Measurements from ENCODE around the gene SCO2.

Gene SCO2

GRCh38 chr22:50498322-50498890, 27.0 kb downstream of the SCO2 start:
- peak; percentile 88 for DNase-seq (ENCODE audit: low spot score)

GRCh38 chr22:50497093-50497492, 28.3 kb downstream of the SCO2 start:
- DNase-seq (ENCODE audit: low spot score): no peak

DNA sequence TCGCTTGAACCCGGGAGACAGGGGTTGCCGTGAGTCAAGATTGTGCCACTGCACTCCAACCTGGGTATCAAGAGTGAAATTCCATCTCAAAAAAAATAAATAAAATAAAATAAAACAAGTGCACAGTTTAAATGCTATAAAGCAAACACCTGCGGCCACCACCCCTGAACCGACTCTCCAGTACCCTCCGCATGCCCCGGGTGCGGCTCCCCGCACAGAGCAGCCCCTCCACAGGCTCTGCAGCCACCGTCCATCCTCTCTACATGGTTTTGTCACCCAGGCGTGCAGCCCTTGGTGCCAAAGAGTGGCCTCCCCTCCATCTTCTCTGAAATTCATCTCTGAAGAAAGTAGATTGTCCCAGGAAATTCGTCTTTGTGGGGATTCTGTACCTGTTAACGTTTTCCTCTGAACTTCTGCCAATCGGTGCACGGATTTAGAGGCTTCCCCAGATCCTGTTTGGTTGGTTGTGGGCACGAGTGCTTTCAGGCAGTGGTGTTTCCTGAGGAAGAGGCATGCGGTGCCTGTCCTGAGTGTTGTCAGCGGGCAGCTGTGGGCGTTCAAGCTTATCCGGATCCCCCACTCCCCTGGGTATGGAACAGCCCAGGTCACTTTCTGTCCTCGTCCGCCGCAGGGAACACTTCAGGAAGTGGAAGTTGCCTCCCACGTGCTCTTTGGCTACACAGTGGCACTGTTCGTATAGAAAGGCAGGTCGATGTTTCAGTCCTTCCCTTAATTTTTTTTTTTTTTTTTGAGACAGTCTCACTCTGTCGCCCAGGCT, 34.7 kb downstream of the SCO2 start:
- no peak for DNase-seq (ENCODE audit: low spot score)

DNA sequence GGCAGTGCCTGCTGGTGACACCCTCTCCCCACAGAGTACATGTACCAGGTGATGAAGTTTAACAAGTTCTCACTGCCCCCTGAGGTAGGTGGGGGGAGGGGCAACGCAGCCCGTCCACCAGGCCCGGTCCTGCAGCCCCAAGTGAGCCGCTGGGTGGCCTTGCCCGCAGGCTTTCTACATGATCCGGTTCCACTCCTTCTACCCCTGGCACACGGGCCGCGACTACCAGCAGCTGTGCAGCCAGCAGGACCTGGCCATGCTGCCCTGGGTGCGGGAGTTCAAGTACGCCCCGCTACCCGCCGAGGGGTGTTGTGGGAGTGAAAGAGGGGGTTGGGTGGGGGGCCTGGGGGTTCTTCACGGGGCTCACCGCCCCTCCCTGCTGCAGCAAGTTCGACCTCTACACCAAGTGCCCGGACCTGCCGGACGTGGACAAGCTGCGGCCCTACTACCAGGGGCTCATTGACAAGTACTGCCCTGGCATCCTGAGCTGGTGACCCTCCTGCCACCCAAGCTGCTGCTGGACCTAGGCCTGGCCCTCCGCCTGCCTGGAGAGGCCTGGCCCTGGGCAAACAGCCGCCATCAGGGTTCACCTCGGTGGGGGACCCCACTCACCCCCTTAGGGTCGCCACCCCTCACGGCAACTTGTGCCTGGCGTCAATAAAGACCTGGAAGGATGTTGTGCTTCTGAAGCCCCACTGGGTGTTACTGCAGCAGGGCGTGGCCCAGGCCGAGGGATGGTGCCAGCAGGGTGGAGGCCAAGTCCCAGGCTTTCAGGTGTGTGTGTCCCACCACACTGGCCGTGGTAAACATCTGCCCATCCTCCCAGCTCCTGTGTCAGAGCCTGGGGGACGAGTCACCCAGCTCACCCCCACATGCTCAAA, 35.8 kb downstream of the SCO2 start:
- DNase-seq (ENCODE audit: low spot score): no peak

DNA sequence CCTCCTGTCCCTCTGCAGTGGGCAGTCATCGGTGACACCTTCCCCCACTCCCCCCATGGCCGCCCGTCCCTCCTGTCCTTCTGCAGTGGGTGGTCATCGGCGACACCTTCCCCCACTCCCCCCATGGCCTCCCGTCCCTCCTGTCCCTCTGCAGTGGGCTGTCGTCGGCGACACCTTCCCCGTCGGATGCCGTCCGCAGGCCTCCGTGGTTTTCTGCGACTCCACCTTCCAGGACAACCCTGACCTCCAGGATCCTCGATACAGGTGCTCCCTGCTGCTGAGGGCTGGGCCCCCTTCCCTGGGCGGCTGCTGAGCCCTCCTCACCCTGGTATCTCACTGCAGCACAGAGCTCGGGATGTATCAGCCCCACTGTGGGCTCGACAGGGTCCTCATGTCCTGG, 36.5 kb downstream of the SCO2 start:
- no peak for DNase-seq (ENCODE audit: low spot score)

GRCh38 chr22:50488006-50488677, 37.3 kb downstream of the SCO2 start:
- DNase-seq (ENCODE audit: low spot score): no peak

- no peak for DNase-seq (ENCODE audit: low spot score)
These were observed 38.0 kb downstream of the SCO2 start for GRCh38 chr22:50487290-50488005.

GRCh38 chr22:50486561-50487289, 38.7 kb downstream of the SCO2 start, which contains the start of gene MIOX:
TSS of gene MIOX (plus strand) at chr22:50486859. CDS start at chr22:50486898, 39 bp downstream.
- DNase-seq (ENCODE audit: low spot score): no peak

DNA sequence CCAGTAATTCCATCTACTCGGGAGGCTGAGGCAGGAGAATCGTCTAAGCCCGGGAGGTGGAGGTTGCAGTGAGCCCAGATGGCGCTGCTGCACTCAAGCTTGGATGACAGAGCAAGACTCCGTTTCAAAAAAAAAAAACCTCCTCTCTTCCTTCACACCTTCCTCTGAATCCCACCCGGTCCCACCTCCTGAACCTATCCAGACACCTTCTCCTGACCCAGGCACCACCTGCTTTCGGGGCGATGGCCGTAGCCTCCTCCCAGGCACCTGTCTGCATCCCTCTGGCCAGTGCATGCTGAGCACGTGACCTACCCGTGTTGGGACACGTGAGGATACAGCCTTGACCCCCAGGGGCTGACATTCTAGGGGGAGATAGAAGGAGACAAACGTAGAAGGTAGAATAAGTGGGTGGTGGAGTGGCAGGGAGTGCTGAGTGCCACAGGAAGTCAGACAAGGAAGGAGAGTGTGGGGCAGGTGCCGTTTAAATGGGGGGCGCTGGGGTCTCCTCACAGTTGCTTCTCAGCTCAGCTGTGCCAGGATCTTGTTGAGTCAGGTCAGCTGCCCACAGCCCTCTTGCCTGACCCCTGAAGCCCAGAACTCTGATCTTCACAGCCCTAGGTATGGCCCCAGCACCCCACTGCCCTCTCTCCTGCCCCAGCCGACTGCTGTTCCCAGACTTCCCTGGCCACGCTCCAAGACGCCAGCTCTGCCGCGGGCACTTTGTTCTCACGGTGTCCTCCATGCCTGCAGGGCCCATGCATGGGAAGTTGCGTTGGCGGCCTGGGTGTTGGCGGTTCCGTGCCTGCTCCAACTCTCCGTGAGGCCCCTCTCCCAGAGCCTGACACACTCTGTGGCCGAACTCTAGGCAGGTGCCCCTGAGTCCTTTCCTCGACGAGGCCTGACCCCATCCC, 39.9 kb downstream of the SCO2 start:
- no peak for DNase-seq (ENCODE audit: low spot score)

GRCh38 chr22:50483977-50484853, 41.2 kb downstream of the SCO2 start:
- DNase-seq (ENCODE audit: low spot score): no peak

GRCh38 chr22:50483556-50483955, 41.8 kb downstream of the SCO2 start:
- DNase-seq (ENCODE audit: low spot score): no peak

DNA sequence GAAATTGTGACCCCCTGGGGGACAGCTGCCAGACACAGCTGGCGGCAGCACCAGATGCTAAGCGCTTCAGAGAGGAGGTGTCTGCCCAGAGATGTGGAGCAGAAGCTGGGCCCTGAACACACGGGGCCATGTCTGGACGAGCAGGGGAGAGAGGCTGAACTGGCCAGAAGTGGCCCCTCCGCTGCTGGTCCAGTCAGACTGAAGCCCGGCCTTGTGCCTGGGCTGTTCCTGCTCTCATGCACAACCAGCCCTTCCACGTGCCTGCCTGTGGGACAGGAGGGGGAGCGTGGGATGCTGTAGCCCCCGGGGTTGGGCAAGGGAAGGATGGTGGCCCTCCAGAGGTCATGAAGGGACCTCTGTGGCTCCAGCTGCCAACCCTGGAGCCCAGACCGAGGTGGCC, 42.3 kb downstream of the SCO2 start:
- DNase-seq (ENCODE audit: low spot score): no peak

DNA sequence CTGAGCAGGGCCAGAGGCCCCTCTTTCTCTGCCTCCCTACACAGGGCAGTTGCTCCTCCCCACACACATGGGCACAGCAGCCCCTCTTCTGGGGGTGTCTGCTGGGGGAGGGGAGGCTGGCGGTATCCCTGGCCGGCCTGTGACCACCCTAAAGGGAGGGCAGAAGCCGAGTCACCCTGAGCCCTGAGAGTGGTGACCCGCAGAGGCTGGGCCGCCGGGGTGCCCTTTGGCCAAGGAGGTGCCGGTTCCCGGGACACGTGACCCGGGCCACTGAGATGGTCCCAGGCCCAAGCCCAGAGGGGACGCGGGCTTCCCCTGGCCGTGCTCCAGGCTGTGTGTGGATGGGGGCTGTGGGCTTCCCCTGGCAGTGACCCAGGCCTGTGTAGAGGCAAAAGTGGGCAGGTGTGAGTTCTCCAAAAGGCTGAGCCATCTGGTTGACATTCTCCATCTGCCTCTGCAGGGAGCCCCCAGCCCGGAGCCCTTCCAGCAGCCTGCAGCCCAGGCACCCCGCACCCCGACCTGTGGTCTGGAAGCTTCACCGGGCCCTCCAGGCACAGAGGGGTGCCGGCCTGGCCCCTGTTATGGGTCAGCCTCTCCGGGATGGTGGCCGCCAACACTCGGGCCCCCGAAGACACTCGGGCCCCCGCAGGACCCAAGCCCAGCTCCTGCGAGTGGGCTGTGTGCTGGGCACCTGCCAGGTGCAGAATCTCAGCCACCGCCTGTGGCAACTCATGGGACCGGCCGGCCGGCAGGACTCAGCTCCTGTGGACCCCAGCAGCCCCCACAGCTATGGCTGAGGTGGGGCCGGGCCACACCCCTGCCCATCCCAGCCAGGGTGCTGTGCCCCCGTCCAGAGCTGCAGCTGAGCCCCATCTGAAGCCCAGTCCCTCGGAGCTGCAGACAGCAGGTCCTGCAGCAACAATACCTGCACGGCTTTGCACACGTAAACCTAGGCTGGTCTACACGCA, 43.0 kb downstream of the SCO2 start:
- no peak for DNase-seq (ENCODE audit: low spot score)

DNA sequence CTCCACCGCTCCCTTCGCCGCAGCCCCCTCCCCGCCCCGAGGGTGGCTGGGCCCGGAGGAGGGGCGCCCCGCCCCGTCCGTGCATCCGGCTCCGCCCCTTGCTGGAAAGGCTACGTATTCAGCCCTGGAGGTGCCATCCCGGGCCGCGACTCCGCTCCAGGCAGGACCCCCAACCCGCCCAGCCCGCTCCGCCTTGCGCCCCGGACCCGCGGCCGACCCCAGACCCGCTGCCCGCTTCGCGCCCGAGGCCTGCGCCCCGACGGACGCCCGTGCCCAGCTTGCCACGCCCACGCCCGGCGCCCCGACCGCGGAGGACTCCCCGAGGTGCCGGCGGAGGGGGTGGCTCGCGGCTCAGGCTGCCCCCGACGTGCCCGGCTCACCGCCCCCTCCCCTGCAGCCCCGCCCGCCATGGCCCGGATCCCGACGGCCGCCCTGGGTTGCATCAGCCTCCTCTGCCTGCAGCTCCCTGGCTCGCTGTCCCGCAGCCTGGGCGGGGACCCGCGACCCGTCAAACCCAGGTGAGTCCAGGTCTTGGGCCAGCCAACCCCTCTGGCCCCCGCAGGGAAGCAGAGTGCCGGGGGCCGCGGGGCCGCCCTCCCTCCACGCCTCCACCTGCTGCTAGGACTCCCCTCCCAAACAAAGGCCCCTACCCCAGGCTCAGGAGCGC, 43.8 kb downstream of the SCO2 start, which contains the start of gene ADM2:
Gene ADM2 (plus strand): TSS at position 104 of the 667 bp plus-strand sequence. CDS start 305 bp downstream, at position 409.
- no peak for DNase-seq (ENCODE audit: low spot score)

DNA sequence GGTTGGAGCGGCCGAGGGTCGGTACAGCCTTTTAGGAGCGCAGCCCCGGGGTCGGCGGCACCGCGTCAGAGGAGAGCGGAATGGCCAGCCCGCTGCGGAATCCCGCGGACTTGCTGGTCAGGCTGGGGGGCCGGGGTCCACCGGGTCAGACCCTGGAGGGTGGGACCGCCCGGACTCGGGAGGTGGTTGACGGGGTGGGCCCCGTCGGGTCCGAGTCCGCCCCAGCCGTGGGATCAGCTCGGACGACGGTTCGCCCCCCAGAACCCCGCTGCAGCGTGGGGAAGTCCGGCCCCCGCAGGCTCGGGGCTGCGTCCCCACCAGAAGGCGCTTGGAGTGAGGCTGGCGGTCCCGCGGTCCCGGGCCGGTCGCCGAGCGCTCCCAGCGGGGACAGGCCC, 44.4 kb downstream of the SCO2 start:
- DNase-seq (ENCODE audit: low spot score): no peak

DNA sequence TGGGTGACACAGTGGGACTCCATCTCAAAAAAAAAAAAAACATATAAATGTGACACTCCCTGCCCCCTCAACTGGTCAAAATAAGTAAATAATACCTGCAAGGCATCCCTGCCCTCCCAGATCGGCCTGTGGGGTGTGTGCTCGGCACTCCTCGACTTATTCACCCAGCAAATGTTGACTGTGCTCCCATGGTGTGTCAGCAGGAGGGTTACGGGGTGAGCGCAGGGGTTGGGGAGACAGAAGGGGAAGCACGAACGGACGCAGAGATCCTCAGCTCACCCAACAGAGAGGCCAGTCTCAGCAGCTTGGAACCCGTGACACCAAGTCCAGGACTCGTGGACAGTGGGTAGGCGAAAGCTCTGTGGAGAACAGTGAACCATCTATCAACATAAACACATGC, 45.7 kb downstream of the SCO2 start:
- DNase-seq (ENCODE audit: low spot score): no peak

GRCh38 chr22:50477923-50478322, 47.5 kb downstream of the SCO2 start:
- DNase-seq (ENCODE audit: low spot score): no peak

Measured in cerebellar cortex (tissue), 1 donor.